Caco-2 (cell line): ENCODE measurements around the gene KLC1. TPM values are rescaled to one million over a fixed set of nuclear protein-coding genes. Genes with fewer than 3 reads are reported as not detected.

ENCODE experiments used
- BruUV-seq: library from RNA; stranded (reverse); fragments of 400-500 nt; replicated peaks from 2 replicates; lab custom pipeline; 2021; lab: Mats Ljungman, UMichigan
- CTCF ChIA-PET: fragments of 300-600 bp; sonication (Branson Sonifier 250); formaldehyde crosslinking; loops from one replicate; lab custom pipeline; 2022; ENCODE audit warnings: antibody characterized with exemption; lab: Charles Lee
- POLR2A ChIA-PET: fragments of 300-600 bp; sonication (Branson Sonifier 250); formaldehyde crosslinking; loops from one replicate; lab custom pipeline; 2022; ENCODE audit warnings: antibody characterized with exemption; lab: Charles Lee
- DNase-seq, 2 experiments: peaks; one replicate each; pipeline versions ENCODE4 v3.0.0 to v3.0.0-alpha.2; 2020 to 2022
- H3K27me3 ChIP-seq: replicated peaks from 2 replicates; pipeline ENCODE4 v1.6.0; 2011; ENCODE audit warnings: low read length; ENCODE audit not compliant: control insufficient read depth, insufficient read depth
- H3K36me3 ChIP-seq: 2 replicates; pipeline ENCODE4 v1.5.1; 2011; ENCODE audit warnings: low read length; ENCODE audit not compliant: control insufficient read depth, insufficient read depth
- H3K4me1 ChIP-seq: fragments of 250-450 bp; sonication (Bioruptor Pico); 2 replicates; pipeline ENCODE4 v1.5.1; 2020; ENCODE audit warnings: mild to moderate bottlenecking
- H3K4me3 ChIP-seq: 2 replicates; pipeline ENCODE4 v1.5.1; 2011; ENCODE audit warnings: low read depth, mild to moderate bottlenecking, control low read depth, low read length
- H3K9me3 ChIP-seq: fragments of 250-450 bp; sonication (Bioruptor Pico); 2 replicates; pipeline ENCODE4 v1.5.1; 2020; ENCODE audit warnings: mild to moderate bottlenecking, moderate library complexity
- H3K27ac Mint-ChIP-seq: one replicate; pipeline ENCODE4 v1.8.0; 2022; ENCODE audit warnings: mixed read lengths; ENCODE audit not compliant: unreplicated experiment
- H3K27me3 Mint-ChIP-seq: one replicate; pipeline ENCODE4 v1.8.0; 2022; ENCODE audit warnings: mixed read lengths; ENCODE audit not compliant: insufficient read depth, unreplicated experiment
- H3K36me3 Mint-ChIP-seq: one replicate; pipeline ENCODE4 v1.8.0; 2022; ENCODE audit warnings: mild to moderate bottlenecking, mixed read lengths; ENCODE audit not compliant: insufficient read depth, unreplicated experiment
- H3K4me1 Mint-ChIP-seq: one replicate; pipeline ENCODE4 v1.8.0; 2022; ENCODE audit warnings: low read depth, mixed read lengths; ENCODE audit not compliant: unreplicated experiment
- H3K4me3 Mint-ChIP-seq: one replicate; pipeline ENCODE4 v1.8.0; 2022; ENCODE audit warnings: mild to moderate bottlenecking, moderate library complexity, mixed read lengths; ENCODE audit not compliant: unreplicated experiment
- H3K9me3 Mint-ChIP-seq: one replicate; pipeline ENCODE4 v1.8.0; 2022; ENCODE audit warnings: mixed read lengths; ENCODE audit not compliant: unreplicated experiment
- intact Hi-C: fragments of 100-400 bp; cut with micrococcal nuclease; formaldehyde crosslinking; loops from one replicate; pipeline ENCODE4 v1.10.0; 2022; ENCODE audit not compliant: unreplicated experiment
- total RNA-seq: library from RNA; stranded (reverse); gene quantifications from 2 replicates; pipeline ENCODE4 v1.2.3, GENCODE V29; 2022
- TF ChIP-seq, protein P1 (sequence below), 2 experiments: fragments of 200-600 bp in 1 of 2; IDR thresholded peaks; 1 replicate in 1 of 2; 2 replicates in 1 of 2; pipeline versions ENCODE4 v1.5.1 to v1.8.0; 2011 to 2022; ENCODE audit warnings: antibody characterized with exemption in 1 of 2, control low read depth in 1 of 2, inconsistent platforms in 1 of 2, low read depth in 1 of 2, low read length in 1 of 2, mild to moderate bottlenecking in 1 of 2, moderate library complexity in 1 of 2; ENCODE audit not compliant: insufficient read depth in 1 of 2, severe bottlenecking in 1 of 2, unreplicated experiment in 1 of 2

Gene KLC1
- total RNA-seq, 1 experiment from 2014 or later = 110 TPM

DNA sequence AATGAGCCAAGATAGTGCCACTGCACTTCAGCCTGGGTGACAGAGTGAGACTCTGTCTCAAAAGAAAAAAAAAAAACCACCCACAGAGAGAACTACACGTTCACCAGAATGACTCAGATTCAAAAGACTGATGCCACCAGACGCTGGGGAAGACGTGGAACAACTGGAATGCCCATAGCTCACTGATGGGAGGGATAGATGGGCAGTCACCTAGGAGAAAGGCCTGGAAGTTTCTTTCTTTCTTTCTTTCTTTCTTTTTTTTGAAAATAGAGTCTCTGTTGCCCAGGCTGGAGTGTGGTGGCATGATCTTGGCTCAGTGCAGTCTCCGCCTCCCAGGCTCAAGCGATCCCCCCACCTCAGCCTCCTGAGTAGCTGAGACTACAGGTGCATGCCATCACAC, 10.0 kb upstream of the KLC1 start:
- no peak for DNase-seq
- no peaks in the 10 kb centered on the region for H3K4me1 Mint-ChIP-seq
- Histone ChIP-seq H3K27me3 (no peaks in the 10 kb centered on the region), H3K4me1 (no peaks in the 10 kb centered on the region), H3K4me3 (no peak overlapping the region), H3K9me3 (no peaks in the 10 kb centered on the region), H3K36me3 (no peaks in the 10 kb centered on the region)
- no TSS peak for BruUV-seq
- H3K9me3 Mint-ChIP-seq = no peaks in the 10 kb centered on the region
- intact Hi-C loops = no loop called here
- no peaks in the 10 kb centered on the region for H3K36me3 Mint-ChIP-seq
- TF ChIP-seq, protein P1, sequence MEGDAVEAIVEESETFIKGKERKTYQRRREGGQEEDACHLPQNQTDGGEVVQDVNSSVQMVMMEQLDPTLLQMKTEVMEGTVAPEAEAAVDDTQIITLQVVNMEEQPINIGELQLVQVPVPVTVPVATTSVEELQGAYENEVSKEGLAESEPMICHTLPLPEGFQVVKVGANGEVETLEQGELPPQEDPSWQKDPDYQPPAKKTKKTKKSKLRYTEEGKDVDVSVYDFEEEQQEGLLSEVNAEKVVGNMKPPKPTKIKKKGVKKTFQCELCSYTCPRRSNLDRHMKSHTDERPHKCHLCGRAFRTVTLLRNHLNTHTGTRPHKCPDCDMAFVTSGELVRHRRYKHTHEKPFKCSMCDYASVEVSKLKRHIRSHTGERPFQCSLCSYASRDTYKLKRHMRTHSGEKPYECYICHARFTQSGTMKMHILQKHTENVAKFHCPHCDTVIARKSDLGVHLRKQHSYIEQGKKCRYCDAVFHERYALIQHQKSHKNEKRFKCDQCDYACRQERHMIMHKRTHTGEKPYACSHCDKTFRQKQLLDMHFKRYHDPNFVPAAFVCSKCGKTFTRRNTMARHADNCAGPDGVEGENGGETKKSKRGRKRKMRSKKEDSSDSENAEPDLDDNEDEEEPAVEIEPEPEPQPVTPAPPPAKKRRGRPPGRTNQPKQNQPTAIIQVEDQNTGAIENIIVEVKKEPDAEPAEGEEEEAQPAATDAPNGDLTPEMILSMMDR (IDR thresholded peaks at IDR 0.05; ENCODE audit: insufficient read depth in 1 of 2, low read depth in 1 of 2, low read length in 1 of 2, severe bottlenecking in 1 of 2, unreplicated experiment in 1 of 2) = no peak
- ChIA-PET POLR2A (interaction anchor here (0.6 kb wide), 1 partner anchor 58 kb away, joined by 3 read pairs; no protein-coding TSS in a partner anchor), CTCF (interaction anchor here (0.8 kb wide), 1 partner anchor 12 kb away, joined by 7 read pairs; no protein-coding TSS in a partner anchor)
- no peak overlapping the region for H3K27ac Mint-ChIP-seq
- H3K4me3 Mint-ChIP-seq = no peak overlapping the region
- no peaks in the 10 kb centered on the region for H3K27me3 Mint-ChIP-seq

DNA sequence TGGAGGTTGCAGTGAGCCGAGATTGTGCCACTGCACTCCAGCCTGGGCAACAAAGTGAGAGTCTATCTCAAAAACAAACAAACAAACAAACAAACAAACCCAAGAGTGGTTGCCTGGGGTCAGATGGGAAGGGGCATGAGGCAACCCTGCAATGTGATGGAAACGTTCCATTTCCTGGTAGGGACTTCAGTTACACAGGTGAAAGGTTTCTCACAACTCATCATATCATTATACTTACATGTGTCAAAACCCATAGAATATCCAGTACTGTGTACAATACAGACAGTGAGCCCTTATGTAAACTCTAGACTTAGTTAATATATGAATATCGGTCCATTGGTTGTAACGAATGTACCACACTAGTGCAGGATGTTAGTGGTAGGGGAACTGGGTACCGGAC, 7.2 kb upstream of the KLC1 start:
- H3K4me3 Mint-ChIP-seq = no peak overlapping the region
- H3K4me1 ChIP-seq = peaks cover 5% of the 10 kb centered on the region; the same call in 1 of the 2 replicates
- no peaks in the 10 kb centered on the region for H3K9me3 Mint-ChIP-seq
- H3K36me3 Mint-ChIP-seq = no peaks in the 10 kb centered on the region
- no peaks in the 10 kb centered on the region for H3K36me3 ChIP-seq
- no peak overlapping the region for H3K4me3 ChIP-seq
- CTCF ChIA-PET = no interaction called here
- H3K4me1 Mint-ChIP-seq = peaks cover under 1% of the 10 kb centered on the region
- H3K27me3 ChIP-seq = no peaks in the 10 kb centered on the region
- POLR2A ChIA-PET = no interaction called here
- DNase-seq = no peak
- no peak overlapping the region for H3K27ac Mint-ChIP-seq
- BruUV-seq = no TSS peak
- H3K27me3 Mint-ChIP-seq = no peaks in the 10 kb centered on the region
- intact Hi-C loops = loop anchor here (10.0 kb wide), 1 partner anchor 57 kb away; the partner anchor contains the start of genes BAG5 and COA8
- H3K9me3 ChIP-seq = no peaks in the 10 kb centered on the region
- TF ChIP-seq, protein P1 (IDR thresholded peaks at IDR 0.05; ENCODE audit: insufficient read depth in 1 of 2, low read depth in 1 of 2, low read length in 1 of 2, severe bottlenecking in 1 of 2, unreplicated experiment in 1 of 2) = no peak

GRCh38 chr14:103623308-103623707, 5.7 kb upstream of the KLC1 start:
- Mint-ChIP-seq H3K4me3 (no peak overlapping the region), H3K4me1 (peaks cover 7% of the 10 kb centered on the region), H3K36me3 (no peaks in the 10 kb centered on the region), H3K27ac (no peak overlapping the region), H3K9me3 (no peaks in the 10 kb centered on the region), H3K27me3 (no peaks in the 10 kb centered on the region)
- intact Hi-C loops = loop anchor here (10.0 kb wide), 1 partner anchor 59 kb away; the partner anchor contains the start of genes BAG5 and COA8
- TF ChIP-seq, protein P1 (IDR thresholded peaks at IDR 0.05; ENCODE audit: insufficient read depth in 1 of 2, low read depth in 1 of 2, low read length in 1 of 2, severe bottlenecking in 1 of 2, unreplicated experiment in 1 of 2) = no peak
- no peak for DNase-seq
- no peaks in the 10 kb centered on the region for H3K9me3 ChIP-seq
- CTCF ChIA-PET = no interaction called here
- BruUV-seq = no TSS peak
- peaks cover 14% of the 10 kb centered on the region; the same call in 1 of the 2 replicates for H3K4me1 ChIP-seq
- POLR2A ChIA-PET = no interaction called here
- H3K4me3 ChIP-seq = no peak overlapping the region
- no peaks in the 10 kb centered on the region for H3K27me3 ChIP-seq
- H3K36me3 ChIP-seq = no peaks in the 10 kb centered on the region
